Heart left ventricle (tissue), 16 donors: ENCODE measurements around the gene RAD51B. TPM values are rescaled to one million over a fixed set of nuclear protein-coding genes. Genes with fewer than 3 reads are reported as not detected.

Source experiments
- ATAC-seq, 4 donors: fragments of 200-7000 bp; cut with Tn5 transposase; one replicate each; pipeline ENCODE4 v1.9.1; 2020 to 2022; ENCODE audit warnings: moderate library complexity in 4 of 4, mild to moderate bottlenecking in 3 of 4, moderate number of reproducible peaks in 1 of 4
- DNase-seq, 5 donors: peaks; one replicate each; pipeline ENCODE4 v3.0.0-alpha.2; 2020
- H3K27ac ChIP-seq, 12 donors: fragments of 200-600 bp; sonication (generic) in 4 of 12; one replicate each; pipeline versions ENCODE4 v1.5.0 to v1.8.0; 2016 to 2022; ENCODE audit warnings: mild to moderate bottlenecking in 2 of 12
- H3K27me3 ChIP-seq, 9 donors: fragments of 200-600 bp; sonication (generic) in 2 of 9; one replicate each; pipeline versions ENCODE4 v1.5.1 to v1.8.0; 2016 to 2022; ENCODE audit warnings: mild to moderate bottlenecking in 3 of 9
- H3K36me3 ChIP-seq, 9 donors: fragments of 200-600 bp; sonication (generic) in 2 of 9; one replicate each; pipeline versions ENCODE4 v1.5.0 to v1.8.0; 2018 to 2022; ENCODE audit warnings: mild to moderate bottlenecking in 2 of 9
- H3K4me1 ChIP-seq, 12 donors: fragments of 200-600 bp; sonication (generic) in 4 of 12; one replicate each; pipeline versions ENCODE4 v1.5.0 to v1.8.0; 2016 to 2022; ENCODE audit warnings: mild to moderate bottlenecking in 3 of 12
- H3K4me3 ChIP-seq, 12 donors: fragments of 200-600 bp; sonication (generic) in 4 of 12; one replicate each; pipeline versions ENCODE4 v1.5.0 to v1.8.0; 2017 to 2022; ENCODE audit warnings: mild to moderate bottlenecking in 9 of 12, moderate library complexity in 4 of 12
- H3K9me3 ChIP-seq, 12 donors: fragments of 200-600 bp; sonication (generic) in 4 of 12; one replicate each; pipeline versions ENCODE4 v1.5.0 to v1.8.0; 2016 to 2022; ENCODE audit warnings: mild to moderate bottlenecking in 1 of 12
- POLR2A ChIP-seq, 2 donors: fragments of 450-650 bp; IDR thresholded peaks; one replicate each; pipeline ENCODE4 v1.6.1; 2017; ENCODE audit warnings: antibody characterized with exemption in 2 of 2, mild to moderate bottlenecking in 2 of 2, moderate library complexity in 2 of 2
- WGBS, 4 donors: extraction: QIAGEN DNeasy Blood & Tissue Kit in 2 of 4; methylation state at CpG; one replicate each; pipeline versions ENCODE4 v1.1.5 to v1.1.7; 2013 to 2018; 5-methylcytosine and 5-hydroxymethylcytosine counted together
- intact Hi-C, 10 donors: fragments of 100-400 bp; cut with DNase I; formaldehyde crosslinking; loops; one replicate each; pipeline versions ENCODE4 v1.11.1 to v1.14.2; 2022
- polyA plus RNA-seq, 2 donors: library from polyadenylated mRNA; stranded (reverse); fragments of 200-250 nt; gene quantifications; one replicate each; pipeline ENCODE4 v1.2.3, GENCODE V29; 2013
- total RNA-seq, 9 donors: library from RNA; depleted of rRNA in 2 of 9; stranded (reverse); fragments of >200 nt in 2 of 9; fragmentation: NEBNext Ultra II Directional in 3 of 9; extraction: Animal tissue kit (Norgen Biotek cat#: 25700) in 3 of 9; gene quantifications; one replicate each; pipeline versions ENCODE4 v1.1.0 to v1.2.4, GENCODE V29; 2016 to 2023
- TF ChIP-seq, protein P1 (sequence below), 12 donors: fragments of 200-600 bp; sonication (generic) in 4 of 12; IDR thresholded peaks; one replicate each; pipeline versions ENCODE4 v1.5.0 to v1.8.0; 2018 to 2022; ENCODE audit warnings: antibody characterized with exemption in 12 of 12, mild to moderate bottlenecking in 5 of 12
- donor health status: ischemic (EF 13 %, LVEDD 7.1; RV severe dilation, severe dysfunction).
- donor health status: healthy with polysubstance abuse.
- donor health status: DM: no; HTN: yes; CAD: no.
- donor health status: DM: no; HTN: no; CAD: no.
- donor health status: ischemic (EF 25% LVEDD 6.9; RV normal size, moderate dysfunction).
- donor health status: ischemic (EF 25% LVEDD 5.7; RV mildly dilated, moderate dysfunction).
- donor health status: healthy.
- donor health status: DM: yes; HTN: yes; CAD: no.
- donor health status: ischemic (EF 35%, LVEDD 5.7; RV mildly dilated, moderate dysfunction).
- donor health status: nonischemic (EF 11% LVEDD 7.7; RV severe dilation, severe dysfunction).
- donor health status: DM: yes; HTN: yes; CAD: no.
- donor health status: PGD.
- donor health status: ischemic (EF 29% LVEDD 5.4; RV normal size, mild dysfunction).
- donor health status: nonischemic (EF 23%, LVEDD 6.1; RV moderate dilation, normal function).

The RAD51B gene
- total and polyA plus RNA-seq, 11 donors = 1.3 to 11.3 (median 3.2) TPM

DNA sequence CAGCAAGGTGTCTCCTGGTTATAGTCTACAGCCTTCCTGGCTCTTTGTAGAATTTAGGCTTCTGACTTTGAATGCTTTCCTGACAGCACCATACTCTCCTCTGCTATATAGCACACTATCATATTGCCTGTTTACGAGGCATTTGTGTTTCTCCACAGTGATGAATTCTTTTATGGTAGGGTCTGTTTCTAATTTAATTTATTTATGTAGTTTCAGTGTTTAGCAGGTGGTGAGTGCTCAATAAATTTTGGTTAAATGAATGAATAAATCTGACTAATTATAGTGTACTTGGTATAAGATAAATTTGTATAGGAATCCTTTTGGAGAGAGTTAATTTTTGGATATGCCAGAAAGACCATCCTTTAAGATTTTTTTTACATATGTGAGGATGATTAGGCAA lies 115.3 kb downstream of the RAD51B start:
- 94 to 98% (median 97%) methylated on average over 1 of the region's 1 CpG for WGBS, 4 donors
- intact Hi-C loops = loop anchor here in 3 of 10 donors (2.0 to 5.0 kb wide), 3 partner anchors 882 to 907 kb away; no protein-coding TSS in a partner anchor
- TF ChIP-seq POLR2A (IDR thresholded peaks at IDR 0.05) = no peak
- TF ChIP-seq, protein P1, sequence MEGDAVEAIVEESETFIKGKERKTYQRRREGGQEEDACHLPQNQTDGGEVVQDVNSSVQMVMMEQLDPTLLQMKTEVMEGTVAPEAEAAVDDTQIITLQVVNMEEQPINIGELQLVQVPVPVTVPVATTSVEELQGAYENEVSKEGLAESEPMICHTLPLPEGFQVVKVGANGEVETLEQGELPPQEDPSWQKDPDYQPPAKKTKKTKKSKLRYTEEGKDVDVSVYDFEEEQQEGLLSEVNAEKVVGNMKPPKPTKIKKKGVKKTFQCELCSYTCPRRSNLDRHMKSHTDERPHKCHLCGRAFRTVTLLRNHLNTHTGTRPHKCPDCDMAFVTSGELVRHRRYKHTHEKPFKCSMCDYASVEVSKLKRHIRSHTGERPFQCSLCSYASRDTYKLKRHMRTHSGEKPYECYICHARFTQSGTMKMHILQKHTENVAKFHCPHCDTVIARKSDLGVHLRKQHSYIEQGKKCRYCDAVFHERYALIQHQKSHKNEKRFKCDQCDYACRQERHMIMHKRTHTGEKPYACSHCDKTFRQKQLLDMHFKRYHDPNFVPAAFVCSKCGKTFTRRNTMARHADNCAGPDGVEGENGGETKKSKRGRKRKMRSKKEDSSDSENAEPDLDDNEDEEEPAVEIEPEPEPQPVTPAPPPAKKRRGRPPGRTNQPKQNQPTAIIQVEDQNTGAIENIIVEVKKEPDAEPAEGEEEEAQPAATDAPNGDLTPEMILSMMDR (IDR thresholded peaks at IDR 0.05) = no peak

DNA sequence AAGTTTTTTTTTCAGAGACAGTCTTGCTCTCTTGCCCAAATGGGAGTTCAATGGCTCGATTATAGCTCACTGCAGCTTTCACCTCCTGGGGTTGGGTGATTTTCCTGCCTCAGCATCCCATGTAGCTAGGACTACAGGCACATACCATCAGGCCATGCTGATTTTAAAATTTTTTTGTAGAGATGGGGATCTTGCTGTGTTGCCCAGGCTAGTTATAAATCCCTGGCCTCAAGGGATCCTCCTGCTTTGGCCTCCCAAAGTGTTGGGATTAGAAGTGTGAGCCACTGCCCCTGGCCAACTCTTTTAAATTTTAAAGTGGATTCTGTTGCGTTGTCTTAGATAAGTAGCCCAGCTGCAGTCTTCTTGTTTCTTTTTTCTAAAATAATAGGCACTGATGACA lies 115.8 kb downstream of the RAD51B start:
- intact Hi-C loops = loop anchor here in 2 of 10 donors (2.0 kb wide), 1 partner anchor 881 kb away; no protein-coding TSS in a partner anchor

More for the DNA sequence above, 115.3 kb downstream of the RAD51B start:
- Histone ChIP-seq H3K4me1 (peaks cover 0 to 23% (median 6%) of the 10 kb centered on the region in 12 donors), H3K4me3 (no peak overlapping the region), H3K27ac (peak overlapping the region in 7 of 12 donors; percentile 8 to 58 (median 37)), H3K9me3 (peaks cover 0 to 18% (median 12%) of the 10 kb centered on the region in 12 donors), H3K36me3 (no peaks in the 10 kb centered on the region), H3K27me3 (no peaks in the 10 kb centered on the region)
- DNase-seq (no peak), ATAC-seq (no peak)

DNA sequence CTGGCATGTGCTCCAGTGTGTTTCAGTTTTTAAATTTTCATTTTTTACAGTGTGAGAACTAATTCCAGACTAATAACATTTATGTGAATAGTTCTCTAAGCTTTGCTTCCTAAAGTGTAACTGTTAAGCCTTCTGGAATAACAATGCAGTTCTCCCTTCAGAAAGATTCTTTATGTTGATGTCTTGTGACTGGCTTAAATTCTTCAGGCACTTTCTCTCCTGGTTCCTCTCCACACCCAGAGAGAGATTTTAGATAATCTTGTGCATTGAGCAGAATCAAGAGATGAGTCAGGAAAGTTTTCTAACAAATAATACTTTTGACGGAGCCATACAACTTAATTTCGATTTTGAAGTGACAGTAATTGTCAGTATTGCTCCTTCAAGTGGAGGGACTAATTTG lies 118.5 kb downstream of the RAD51B start:
- peaks cover 0 to 50% (median 23%) of the 10 kb centered on the region in 12 donors for H3K4me1 ChIP-seq

More for the DNA sequence above, 115.8 kb downstream of the RAD51B start:
- 88 to 92% (median 89%) methylated on average over 2 of the region's 2 CpGs for WGBS, 4 donors
- H3K4me3 ChIP-seq = no peak overlapping the region
- DNase-seq (no peak), ATAC-seq (no peak)
- no peaks in the 10 kb centered on the region for H3K36me3 ChIP-seq
- no peaks in the 10 kb centered on the region for H3K27me3 ChIP-seq
- peak overlapping the region in 1 of 12 donors; percentile 58 for H3K27ac ChIP-seq
- TF ChIP-seq, protein P1 (IDR thresholded peaks at IDR 0.05) = no peak
- no peak for TF ChIP-seq POLR2A (IDR thresholded peaks at IDR 0.05)
- H3K9me3 ChIP-seq = peaks cover 0 to 12% (median 7%) of the 10 kb centered on the region in 12 donors
- peaks cover 0 to 27% (median 7%) of the 10 kb centered on the region in 12 donors for H3K4me1 ChIP-seq

More for the DNA sequence above, 118.5 kb downstream of the RAD51B start:
- H3K4me3 ChIP-seq = no peak overlapping the region
- H3K27ac ChIP-seq = no peak overlapping the region
- ATAC-seq (no peak), DNase-seq (no peak)
- intact Hi-C loops = no loop called here
- WGBS, 4 donors = 95 to 96% (median 96%) methylated on average over 2 of the region's 2 CpGs
- no peaks in the 10 kb centered on the region for H3K36me3 ChIP-seq
- no peaks in the 10 kb centered on the region for H3K27me3 ChIP-seq
- no peak for TF ChIP-seq POLR2A (IDR thresholded peaks at IDR 0.05)
- TF ChIP-seq, protein P1 (IDR thresholded peaks at IDR 0.05) = no peak
- no peaks in the 10 kb centered on the region for H3K9me3 ChIP-seq
